NCI-H510A treated with DMSO at 0.1 percent for 48 hours (cell line): ENCODE measurements around the gene SAV1.
"Not testable (repeated sequence)": the region's sequence is repeated elsewhere in the genome, so short reads cannot be mapped to it uniquely, and the experiment has no call there.

ENCODE experiments used
- DNase-seq: peaks from one replicate; lab custom pipeline; 2025; lab: John Stamatoyannopoulos, UW

The SAV1 gene

DNA sequence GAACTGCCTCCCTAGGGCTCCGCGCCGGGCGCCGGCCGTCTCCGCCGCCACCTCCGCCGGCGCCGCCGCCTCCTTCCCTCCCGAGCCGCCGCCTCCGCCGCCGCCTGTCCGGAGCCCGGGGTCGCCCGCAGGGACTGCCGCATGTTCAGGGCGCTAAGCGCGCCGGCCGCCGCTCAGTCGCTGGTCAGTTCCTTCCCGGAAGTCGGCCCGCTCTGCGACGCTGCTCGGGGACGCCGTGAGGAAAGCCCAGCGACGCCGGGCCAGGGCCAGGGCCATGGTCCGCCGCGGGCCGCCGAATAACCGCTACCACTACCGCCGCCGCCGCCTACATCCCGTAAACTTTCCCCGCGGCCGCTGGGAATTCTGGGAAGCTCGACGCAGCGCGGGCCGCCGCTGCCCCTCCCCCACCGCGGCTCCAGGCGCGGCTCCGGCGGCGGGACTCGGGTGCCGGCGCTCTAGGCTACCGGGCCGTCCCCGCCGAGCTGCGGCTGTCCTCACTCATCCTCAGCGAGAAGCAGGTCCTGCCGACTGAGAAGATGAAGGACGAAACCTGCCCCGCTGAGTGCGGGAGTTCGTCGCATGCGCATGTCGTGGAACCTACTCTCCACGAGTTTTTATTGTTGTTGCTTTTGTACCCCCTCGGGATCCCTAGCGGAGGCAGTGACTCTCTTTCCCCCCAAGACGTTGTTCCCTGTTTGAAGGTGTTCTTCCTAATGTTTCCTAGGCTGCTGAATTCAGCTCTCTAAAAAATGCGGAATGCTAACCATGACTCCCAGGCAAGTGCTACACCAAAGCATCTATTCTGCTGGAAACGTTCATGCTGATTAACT lies at the start of gene SAV1:
SAV1 (minus strand) TSS at position 311 of the 830 bp plus-strand sequence. CDS start 339 bp downstream, outside the sequence.
- DNase-seq, result peak; percentile 75

GRCh38 chr14:50717811-50718210 lies 49.7 kb upstream of the SAV1 start:
- DNase-seq, result no peak

DNA sequence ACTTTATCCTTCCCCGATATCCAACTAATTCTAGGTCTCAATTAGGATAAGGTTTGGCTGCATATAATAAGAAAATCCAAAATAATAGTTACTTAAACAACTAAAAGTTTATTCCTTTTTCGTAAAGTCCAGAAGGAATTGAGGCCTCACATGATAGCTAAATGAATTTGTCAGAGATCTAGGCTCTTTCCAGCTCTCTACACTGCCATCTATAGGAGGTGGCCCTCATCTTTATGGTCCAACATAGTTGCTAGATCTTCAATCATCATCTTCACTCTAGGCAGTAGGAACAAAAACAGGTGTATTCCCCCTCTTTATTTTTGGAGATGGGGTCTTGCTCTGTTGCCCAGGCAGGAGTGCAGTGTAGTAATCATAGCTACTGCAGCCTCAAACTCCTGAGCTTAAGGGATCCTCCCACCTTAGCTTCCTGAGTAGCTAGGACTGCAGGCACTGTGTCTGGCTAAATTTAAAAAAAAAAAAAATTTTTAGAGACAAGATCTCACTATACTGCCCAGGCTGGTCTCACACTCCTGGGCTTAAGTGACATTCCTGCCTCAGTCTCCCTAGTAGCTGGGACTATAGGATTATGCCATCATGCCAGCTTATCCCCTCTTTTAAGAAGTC lies 46.5 kb upstream of the SAV1 start:
- DNase-seq, result peak; percentile 24

- no peak for DNase-seq
Measured at GRCh38 chr14:50711043-50711442, 42.9 kb upstream of the SAV1 start.

DNA sequence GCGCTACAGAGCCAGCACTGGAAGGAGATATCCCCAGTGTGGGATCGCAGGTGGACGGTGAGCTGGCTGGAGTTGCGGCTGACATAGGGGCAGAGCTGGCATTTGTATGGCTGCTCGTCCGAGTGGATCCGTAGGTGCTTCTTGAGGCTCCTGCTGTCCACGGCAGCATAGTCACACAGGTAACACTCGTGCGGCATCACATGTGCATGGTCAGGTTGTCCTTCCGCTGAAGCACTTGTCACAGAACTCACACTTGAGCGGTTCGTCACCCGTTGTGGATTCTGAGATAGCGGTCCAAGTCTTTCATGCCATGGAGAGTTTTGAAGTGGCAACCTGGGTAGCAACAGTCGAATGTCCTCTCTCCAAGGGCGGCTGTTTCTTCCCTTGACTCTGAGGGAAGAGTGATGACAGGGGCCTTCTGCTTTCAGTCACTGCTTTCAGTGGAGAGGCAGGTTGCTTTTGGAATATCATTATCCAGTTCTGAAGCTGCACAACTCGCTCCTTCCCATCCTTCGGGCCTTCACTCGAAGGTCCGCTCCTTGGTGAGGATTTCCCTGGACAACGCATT lies 37.0 kb upstream of the SAV1 start:
- no peak for DNase-seq

- no peak for DNase-seq
Measured at GRCh38 chr14:50704454-50705010, 36.4 kb upstream of the SAV1 start.

DNA sequence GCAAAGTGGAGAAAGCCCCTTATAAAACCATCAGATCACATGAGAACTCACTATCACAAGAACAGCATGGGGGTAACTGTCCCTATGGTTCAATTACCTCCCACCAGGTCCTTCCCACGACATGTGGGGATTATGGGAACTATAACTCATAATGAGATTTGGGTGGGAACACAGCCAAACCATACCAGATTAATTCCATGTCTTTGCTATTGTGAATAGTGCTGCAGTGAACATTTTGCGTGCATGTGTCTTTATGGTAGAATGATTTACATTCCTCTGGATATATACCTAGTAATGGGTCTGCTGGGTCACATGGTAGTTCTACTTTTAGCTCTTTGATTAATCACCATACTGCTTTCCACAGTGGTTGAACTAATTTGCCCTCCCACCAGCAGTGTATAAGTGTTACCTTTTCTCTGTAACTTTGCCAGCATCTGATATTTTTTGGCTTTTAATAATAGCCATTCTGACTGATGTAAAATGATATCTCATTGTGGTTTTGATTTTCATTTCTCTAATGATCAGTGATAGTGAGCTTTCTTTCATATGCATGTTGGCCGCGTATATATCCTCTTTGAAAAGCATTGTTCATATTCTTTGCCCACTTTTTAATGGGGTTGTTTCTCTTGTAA lies 29.7 kb upstream of the SAV1 start:
- no peak for DNase-seq

DNA sequence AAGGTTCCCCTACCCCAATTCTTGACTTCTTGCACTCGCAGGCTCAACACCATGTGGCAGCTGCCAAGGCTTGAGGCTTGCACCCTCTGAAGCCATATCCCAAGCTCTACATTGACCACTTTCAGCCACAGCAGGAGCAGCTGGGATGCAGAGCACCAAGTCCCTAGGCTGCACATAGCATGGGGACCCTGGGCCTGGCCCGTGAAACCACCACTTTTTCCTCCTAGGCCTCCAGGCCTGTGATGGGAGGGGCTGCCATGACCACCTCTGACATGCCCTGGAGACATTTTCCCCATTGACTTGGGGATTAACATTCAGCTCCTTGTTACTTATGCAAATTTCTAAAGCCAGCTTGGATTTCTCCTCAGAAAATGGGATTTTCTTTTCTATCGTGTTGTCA lies 26.2 kb upstream of the SAV1 start:
- not testable (repeated sequence) for DNase-seq

GRCh38 chr14:50688875-50689274 lies 20.8 kb upstream of the SAV1 start:
- no peak for DNase-seq

DNA sequence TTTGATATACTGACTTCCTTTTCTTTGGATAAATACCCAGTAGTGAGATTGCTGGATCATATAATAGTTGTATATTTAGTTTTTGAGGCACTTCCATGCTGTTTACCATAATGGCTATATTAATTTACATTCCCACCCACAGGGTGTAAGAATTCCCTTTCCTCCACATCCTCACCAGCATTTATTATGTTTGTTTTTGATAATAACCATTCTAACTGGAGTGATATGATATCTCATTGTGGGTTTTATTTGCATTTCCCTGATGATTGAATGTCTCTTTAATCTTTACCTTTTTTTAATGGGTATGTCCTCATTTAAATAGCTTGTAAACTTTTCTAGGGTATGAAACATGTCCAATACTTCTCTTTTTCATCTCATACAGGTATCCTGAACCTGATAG lies 11.6 kb upstream of the SAV1 start:
- no peak for DNase-seq

GRCh38 chr14:50678163-50678562 lies 10.1 kb upstream of the SAV1 start:
- no peak for DNase-seq

DNA sequence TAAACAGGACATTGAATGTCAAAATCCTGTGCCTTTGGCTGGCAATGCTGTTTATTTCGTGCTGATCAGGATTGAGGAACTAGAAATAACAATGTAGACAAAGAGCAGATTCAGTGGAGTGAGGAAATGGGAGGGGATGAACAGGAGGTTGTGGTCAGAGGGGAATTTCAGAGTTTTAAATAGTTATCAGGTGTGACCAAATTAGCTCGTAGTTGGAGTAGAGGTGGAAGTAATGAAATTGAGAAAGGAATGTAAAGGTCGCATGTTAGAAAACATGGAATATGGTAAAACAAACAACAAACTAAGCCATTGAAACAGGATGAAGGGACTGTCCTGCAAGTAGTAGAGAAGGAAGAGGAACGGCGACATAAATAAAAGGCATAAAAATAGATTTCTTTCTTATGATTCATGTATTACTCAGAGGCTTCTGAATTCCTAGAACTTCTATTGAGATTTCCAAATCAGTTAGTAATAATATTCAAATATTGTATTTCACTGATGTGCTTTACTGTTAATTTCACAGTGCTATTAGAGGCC lies 9.5 kb upstream of the SAV1 start:
- DNase-seq, result no peak

- DNase-seq, result no peak
Measured at GRCh38 chr14:50676814-50677516, 8.9 kb upstream of the SAV1 start.

DNA sequence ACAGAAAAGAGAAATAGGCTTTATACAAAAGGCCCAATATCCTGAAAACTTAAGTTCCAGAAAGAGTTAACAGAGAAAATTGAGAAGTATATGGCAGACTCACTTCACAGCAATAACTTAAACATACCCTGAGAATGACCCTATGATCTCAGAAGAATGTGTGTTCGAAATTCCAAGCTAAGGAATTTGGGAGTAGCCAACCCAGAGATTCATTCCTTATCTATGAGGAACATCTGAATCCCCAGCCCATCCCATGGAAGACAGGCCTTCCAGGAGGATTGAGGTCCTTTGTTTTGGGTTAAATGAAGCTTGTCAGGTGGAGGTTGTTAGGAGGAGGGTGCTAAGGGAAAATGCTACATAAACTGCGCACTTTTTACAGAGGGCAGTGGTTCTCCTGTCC lies 7.5 kb upstream of the SAV1 start:
- DNase-seq, result no peak

DNA sequence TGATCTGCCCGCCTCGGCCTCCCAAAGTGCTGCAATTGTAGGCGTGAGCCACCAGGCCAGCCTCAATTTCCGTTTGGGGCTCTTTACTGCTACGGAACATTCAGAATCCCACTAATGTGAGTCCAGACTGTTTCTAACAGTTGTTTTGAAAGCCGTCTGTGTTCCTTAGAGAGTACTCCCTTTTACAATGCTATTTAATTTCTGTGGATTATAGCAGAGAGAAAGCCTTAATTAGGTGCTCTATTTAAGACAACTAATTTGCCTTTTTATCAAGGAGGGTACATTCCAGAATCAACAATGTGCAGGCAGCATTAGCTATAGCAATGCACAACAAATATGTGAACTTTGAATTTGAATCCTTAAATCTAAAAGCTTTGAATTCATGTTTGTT lies 2.8 kb upstream of the SAV1 start:
- no peak for DNase-seq

DNA sequence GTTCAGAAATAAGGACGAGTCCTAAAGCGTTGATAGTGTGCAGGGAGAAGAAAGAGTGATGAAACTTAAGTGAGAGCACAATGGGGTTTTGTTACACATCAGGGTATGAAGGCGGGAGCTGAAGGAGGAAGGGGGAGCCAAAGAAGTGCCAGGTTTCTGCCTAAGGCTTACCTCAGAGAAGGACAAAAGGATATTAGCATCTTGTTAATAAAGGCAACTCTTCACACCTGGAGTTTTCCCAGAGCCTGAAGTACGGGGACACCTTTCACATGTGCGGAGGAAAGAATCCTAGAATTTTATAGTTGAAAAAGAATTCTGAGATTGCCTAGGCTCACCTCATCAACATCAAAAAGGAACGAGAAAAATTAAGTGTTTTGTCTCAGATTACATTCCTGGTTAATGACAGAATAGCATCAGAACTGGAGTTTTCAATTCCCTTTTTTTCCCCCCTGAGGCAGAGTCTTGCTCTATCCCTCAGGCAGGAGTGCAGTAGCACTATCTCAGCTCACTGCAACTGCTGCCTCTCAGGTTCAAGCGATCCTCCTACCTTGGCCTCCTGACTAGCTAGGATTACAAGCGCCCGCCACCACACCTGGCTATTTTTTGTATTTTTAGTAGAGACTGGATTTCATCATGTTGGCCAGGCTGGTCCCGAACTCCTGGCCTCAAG lies 2.2 kb upstream of the SAV1 start:
- DNase-seq, result no peak

DNA sequence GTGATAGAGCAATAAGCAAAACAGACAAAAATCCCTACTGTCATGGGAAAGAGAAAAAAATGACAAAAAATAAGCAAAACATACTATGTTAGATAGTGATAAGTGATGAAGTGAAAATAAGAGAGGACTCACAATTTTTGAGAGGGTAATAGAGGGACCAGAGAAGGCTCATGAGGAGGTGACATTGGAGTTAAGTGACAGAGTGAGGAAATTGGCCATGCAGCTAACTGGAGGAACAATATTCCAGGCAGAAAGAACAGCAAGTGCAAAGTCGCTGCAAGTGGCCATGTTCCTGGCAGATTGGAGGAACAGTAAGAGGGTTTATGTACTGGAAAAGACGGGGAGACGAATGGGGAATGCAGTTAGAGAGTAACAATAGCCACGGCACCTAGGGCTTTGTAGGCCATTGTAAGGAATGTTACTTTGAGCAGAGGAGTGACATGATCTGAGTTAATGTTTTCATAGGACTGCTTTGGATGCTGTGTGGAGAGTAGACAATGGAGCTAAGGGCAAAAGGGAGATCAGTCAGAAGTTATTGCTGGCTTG lies 1.4 kb upstream of the SAV1 start:
- no peak for DNase-seq

GRCh38 chr14:50668826-50669143 lies 679 bp upstream of the SAV1 start:
- no peak for DNase-seq

DNA sequence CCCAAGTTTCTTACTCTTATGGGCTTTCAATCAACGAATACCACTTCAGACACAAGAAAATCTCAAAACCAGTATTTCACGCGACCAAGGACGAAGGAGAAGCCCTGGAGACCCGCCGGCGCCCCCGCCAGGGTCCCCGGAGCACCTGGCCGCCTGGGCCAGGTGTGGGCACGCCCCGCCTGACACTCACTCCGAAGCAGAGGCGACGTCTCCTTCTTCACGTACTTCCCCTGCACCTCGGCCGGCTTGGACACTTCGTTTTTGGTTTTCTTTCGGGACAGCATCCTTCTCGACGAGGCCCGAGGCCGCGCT lies 466 bp downstream of the SAV1 start:
- DNase-seq, result no peak

DNA sequence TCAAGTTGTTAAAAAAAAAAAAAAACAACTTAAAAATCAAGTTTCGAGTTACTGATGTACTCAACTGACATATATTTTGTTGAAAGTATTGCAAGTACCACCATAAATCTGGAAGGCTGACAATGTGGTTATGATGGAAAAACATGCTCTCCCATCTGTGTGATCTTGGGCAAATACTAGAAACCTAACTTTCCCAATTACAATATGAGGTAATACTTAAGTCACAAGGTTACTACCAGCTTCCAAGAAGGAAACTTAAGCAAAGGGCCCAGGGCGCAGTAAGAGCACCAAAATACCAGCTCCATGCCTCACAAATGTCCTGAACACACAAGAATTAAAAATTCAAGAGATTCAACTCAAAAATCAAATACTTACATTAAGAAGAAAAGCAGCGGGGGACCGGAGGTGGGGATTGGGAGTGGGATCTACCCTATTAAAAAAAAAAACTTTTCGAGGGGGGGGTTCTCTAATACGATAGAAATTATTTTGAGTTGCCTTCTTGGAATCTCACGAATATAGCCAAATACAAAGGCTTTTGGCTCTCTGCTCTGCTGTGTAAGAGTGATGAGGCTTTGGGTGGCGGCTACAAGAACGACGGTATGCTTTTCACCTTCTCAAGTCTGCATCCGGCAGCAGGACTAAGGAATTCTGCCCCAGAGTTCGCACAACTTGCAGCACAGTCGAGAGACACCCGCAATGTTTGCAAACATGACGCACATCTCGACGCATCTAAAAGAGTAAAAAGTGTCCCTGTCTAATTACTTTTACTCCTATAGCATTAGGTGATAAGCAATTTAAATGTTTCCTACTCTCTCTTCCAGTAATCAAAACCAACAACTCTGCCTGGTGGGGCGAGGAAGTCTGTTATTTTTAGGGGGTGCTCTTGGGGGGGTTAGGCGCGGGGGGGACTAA lies 1.1 kb downstream of the SAV1 start:
- peak; percentile 51 for DNase-seq
